Glutamatergic neuron (in vitro differentiated cells): ENCODE data around the gene ZNF584. TPM values are rescaled to one million over a fixed set of nuclear protein-coding genes. Genes with fewer than 3 reads are reported as not detected.

Source experiments
- DNase-seq: peaks from one replicate; pipeline ENCODE4 v3.0.0; 2022
- H3K27ac Mint-ChIP-seq: one replicate; pipeline ENCODE4 v1.8.0; 2020; ENCODE audit warnings: mild to moderate bottlenecking, mixed read lengths, inconsistent platforms; ENCODE audit not compliant: unreplicated experiment
- H3K27me3 Mint-ChIP-seq: one replicate; pipeline ENCODE4 v1.8.0; 2020; ENCODE audit warnings: mild to moderate bottlenecking, moderate library complexity, mixed read lengths, inconsistent platforms; ENCODE audit not compliant: unreplicated experiment
- H3K36me3 Mint-ChIP-seq: one replicate; pipeline ENCODE4 v1.8.0; 2020; ENCODE audit warnings: mild to moderate bottlenecking, mixed read lengths, inconsistent platforms; ENCODE audit not compliant: unreplicated experiment
- H3K4me1 Mint-ChIP-seq: one replicate; pipeline ENCODE4 v1.8.0; 2020; ENCODE audit warnings: mild to moderate bottlenecking, low read depth, mixed read lengths, inconsistent platforms; ENCODE audit not compliant: unreplicated experiment
- H3K4me3 Mint-ChIP-seq: one replicate; pipeline ENCODE4 v1.8.0; 2020; ENCODE audit warnings: mild to moderate bottlenecking, mixed read lengths, inconsistent platforms; ENCODE audit not compliant: unreplicated experiment
- H3K9me3 Mint-ChIP-seq: one replicate; pipeline ENCODE4 v1.8.0; 2020; ENCODE audit warnings: mild to moderate bottlenecking, moderate library complexity, mixed read lengths, inconsistent platforms; ENCODE audit not compliant: unreplicated experiment
- CTCF ChIP-seq: fragments of 200-600 bp; sonication (generic); IDR thresholded peaks from one replicate; pipeline ENCODE4 v1.5.0; 2021; ENCODE audit not compliant: partially characterized antibody, unreplicated experiment
- total RNA-seq: library from RNA; stranded (reverse); fragmentation: NEBNext Ultra II Directional; extraction: Animal tissue kit (Norgen Biotek cat#: 25700); gene quantifications from one replicate; pipeline ENCODE4 v1.2.1, GENCODE V29; 2021; ENCODE audit not compliant: unreplicated experiment

Gene ZNF584
- total RNA-seq, 1 donor from 2014 or later = 5.8 TPM

- no peaks in the 10 kb centered on the region for H3K36me3 Mint-ChIP-seq
- H3K4me3 Mint-ChIP-seq = no peak overlapping the region
- no peak for TF ChIP-seq CTCF
- H3K9me3 Mint-ChIP-seq = peaks cover 4% of the 10 kb centered on the region
- H3K27me3 Mint-ChIP-seq = peaks cover 4% of the 10 kb centered on the region
- DNase-seq = no peak
- H3K4me1 Mint-ChIP-seq = peaks cover 3% of the 10 kb centered on the region
- H3K27ac Mint-ChIP-seq = no peak overlapping the region
Observed at GRCh38 chr19:58366585-58367430, 41.6 kb upstream of the ZNF584 start.

GRCh38 chr19:58367698-58368454, 40.6 kb upstream of the ZNF584 start:
- Mint-ChIP-seq H3K27me3 (peaks cover 2% of the 10 kb centered on the region), H3K36me3 (no peaks in the 10 kb centered on the region), H3K4me1 (peaks cover 3% of the 10 kb centered on the region), H3K27ac (no peak overlapping the region), H3K4me3 (no peak overlapping the region), H3K9me3 (no peaks in the 10 kb centered on the region)
- TF ChIP-seq CTCF = no peak
- no peak for DNase-seq

- no peaks in the 10 kb centered on the region for H3K9me3 Mint-ChIP-seq
- H3K36me3 Mint-ChIP-seq = no peaks in the 10 kb centered on the region
- no peak overlapping the region for H3K27ac Mint-ChIP-seq
- peaks cover 2% of the 10 kb centered on the region for H3K27me3 Mint-ChIP-seq
- no peak overlapping the region for H3K4me3 Mint-ChIP-seq
- no peak for TF ChIP-seq CTCF
- H3K4me1 Mint-ChIP-seq = peaks cover 3% of the 10 kb centered on the region
- no peak for DNase-seq
Observed at GRCh38 chr19:58368561-58369360, 39.7 kb upstream of the ZNF584 start.

- no peak overlapping the region for H3K27ac Mint-ChIP-seq
Observed at GRCh38 chr19:58372311-58373133, 35.9 kb upstream of the ZNF584 start.

More at GRCh38 chr19:58372311-58373133, 35.9 kb upstream of the ZNF584 start:
- no peak for DNase-seq
- TF ChIP-seq CTCF = peak; percentile 28
- Mint-ChIP-seq H3K9me3 (no peaks in the 10 kb centered on the region), H3K36me3 (no peaks in the 10 kb centered on the region), H3K4me3 (no peak overlapping the region), H3K27me3 (peaks cover 4% of the 10 kb centered on the region), H3K4me1 (no peaks in the 10 kb centered on the region)
